ENCODE measurements around the gene RABGAP1.
A peak's percentile ranks its signal among the peaks of the same experiment; 100 is the strongest.

RABGAP1 gene

DNA sequence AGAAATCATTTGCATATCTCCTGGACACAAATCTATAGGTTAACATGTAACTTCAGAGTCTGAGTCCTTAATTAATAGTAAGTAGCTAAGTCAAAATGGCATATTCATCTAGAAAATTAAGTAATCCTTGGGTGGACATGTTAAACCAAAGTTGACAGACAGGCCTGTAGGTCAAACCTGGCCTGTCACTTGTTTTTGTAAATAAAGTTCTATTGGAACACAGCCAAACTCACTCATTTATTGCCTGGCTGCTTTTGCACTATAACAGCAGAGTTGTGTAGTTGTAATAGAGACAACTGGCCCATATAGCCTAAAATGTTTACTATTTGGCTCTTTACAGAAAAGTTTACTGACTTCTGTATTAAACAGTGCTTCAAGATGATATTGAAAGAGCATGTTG lies 68.1 kb downstream of the RABGAP1 start:
- DNase-seq = peak; percentile 8 to 13
- no peak for TF ChIP-seq GATA1 (IDR thresholded peaks at IDR 0.05; ENCODE audit: low read depth, low read length)

DNA sequence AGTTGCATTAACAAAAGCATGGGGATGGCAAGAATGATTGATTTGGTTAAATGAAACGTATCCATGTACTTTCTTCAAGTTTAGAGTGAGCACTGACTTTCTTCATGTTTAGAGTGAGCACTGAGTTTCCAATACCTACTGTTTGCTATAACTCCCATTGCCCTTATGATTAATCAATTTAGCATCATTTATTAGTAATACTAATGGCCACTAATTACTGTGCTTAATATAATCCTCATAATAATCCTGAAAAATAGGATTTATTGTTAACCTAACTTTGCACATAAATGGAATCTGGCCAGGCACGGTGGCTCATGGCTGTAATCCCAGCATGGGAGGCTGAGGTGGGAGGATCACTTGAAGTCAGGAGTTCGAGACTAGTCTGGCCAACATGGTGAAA lies 70.6 kb downstream of the RABGAP1 start:
- TF ChIP-seq POLR2A (IDR thresholded peaks at IDR 0.05; ENCODE audit: low read length) (no peak), GATA1 (IDR thresholded peaks at IDR 0.05; ENCODE audit: low read depth, low read length) (no peak)
- no peak for DNase-seq

GRCh38 chr9:123011878-123012528 lies 71.2 kb downstream of the RABGAP1 start:
- TF ChIP-seq GATA1 (IDR thresholded peaks at IDR 0.05; ENCODE audit: low read depth, low read length) = no peak
- TF ChIP-seq POLR2A (IDR thresholded peaks at IDR 0.05; ENCODE audit: low read length) = no peak
- no peak for DNase-seq

GRCh38 chr9:123016631-123017030 lies 75.8 kb downstream of the RABGAP1 start:
- DNase-seq = no peak
- TF ChIP-seq POLR2A (IDR thresholded peaks at IDR 0.05; ENCODE audit: low read length) = no peak
- no peak for TF ChIP-seq GATA1 (IDR thresholded peaks at IDR 0.05; ENCODE audit: low read depth, low read length)

- no peak for DNase-seq
Observed at GRCh38 chr9:123020796-123021195, 80.0 kb downstream of the RABGAP1 start.

DNA sequence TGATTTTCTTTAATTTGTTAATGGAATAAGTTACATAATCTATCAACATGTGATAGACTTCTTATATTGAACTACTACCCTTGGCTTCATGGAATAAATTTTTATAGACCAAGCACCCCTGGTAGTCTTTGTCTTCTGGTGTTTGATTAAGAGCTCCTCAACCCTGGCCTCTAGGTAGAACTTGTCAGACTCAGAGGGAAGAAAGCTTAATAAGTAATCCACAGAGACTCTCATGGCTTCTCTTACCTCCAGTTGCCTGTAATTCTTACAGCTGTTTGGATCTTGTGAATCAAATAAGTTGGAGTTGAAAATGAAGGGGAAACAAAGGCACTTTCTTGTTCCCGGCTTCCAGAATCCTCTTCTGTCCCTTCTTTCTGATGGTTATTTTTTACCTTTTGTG lies 85.6 kb downstream of the RABGAP1 start:
- no peak for TF ChIP-seq GATA1 (IDR thresholded peaks at IDR 0.05; ENCODE audit: low read depth, low read length)
- no peak for TF ChIP-seq POLR2A (IDR thresholded peaks at IDR 0.05; ENCODE audit: low read length)
- no peak for DNase-seq

More at GRCh38 chr9:123020796-123021195, 80.0 kb downstream of the RABGAP1 start:
- TF ChIP-seq POLR2A (IDR thresholded peaks at IDR 0.05; ENCODE audit: low read length) (no peak), GATA1 (IDR thresholded peaks at IDR 0.05; ENCODE audit: low read depth, low read length) (no peak)

- DNase-seq = no peak
- TF ChIP-seq POLR2A (IDR thresholded peaks at IDR 0.05; ENCODE audit: low read length) (no peak), GATA1 (IDR thresholded peaks at IDR 0.05; ENCODE audit: low read depth, low read length) (no peak)
Observed at GRCh38 chr9:123027517-123027916, 86.7 kb downstream of the RABGAP1 start.

GRCh38 chr9:123028136-123028535 lies 87.3 kb downstream of the RABGAP1 start:
- TF ChIP-seq POLR2A (IDR thresholded peaks at IDR 0.05; ENCODE audit: low read length) (no peak), GATA1 (IDR thresholded peaks at IDR 0.05; ENCODE audit: low read depth, low read length) (no peak)
- no peak for DNase-seq

DNA sequence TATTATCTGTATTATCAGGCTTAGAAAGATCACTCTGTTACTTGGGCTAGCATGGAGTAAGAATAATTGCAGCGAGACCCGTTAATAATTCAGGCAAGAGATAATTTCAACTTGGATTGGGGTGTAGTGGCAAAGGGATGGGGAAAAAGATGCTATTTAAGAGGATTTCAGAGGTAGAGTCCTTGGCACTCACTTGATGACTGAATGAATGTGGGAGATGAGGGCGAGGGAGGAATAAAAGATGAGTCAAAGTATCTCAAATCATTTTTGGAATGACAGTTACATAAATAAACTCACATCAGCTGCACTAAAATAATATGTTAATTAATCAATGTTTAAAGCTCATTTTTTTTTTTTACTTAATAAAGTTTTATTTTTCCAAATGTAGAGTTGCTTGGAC lies 88.2 kb downstream of the RABGAP1 start:
- no peak for DNase-seq
- TF ChIP-seq GATA1 (IDR thresholded peaks at IDR 0.05; ENCODE audit: low read depth, low read length) (no peak), POLR2A (IDR thresholded peaks at IDR 0.05; ENCODE audit: low read length) (no peak)

- TF ChIP-seq POLR2A (IDR thresholded peaks at IDR 0.05; ENCODE audit: low read length) = no peak
- no peak for TF ChIP-seq GATA1 (IDR thresholded peaks at IDR 0.05; ENCODE audit: low read depth, low read length)
- DNase-seq = no peak
Observed at GRCh38 chr9:123031963-123032362, 91.1 kb downstream of the RABGAP1 start.

- no peak for DNase-seq
- TF ChIP-seq POLR2A (IDR thresholded peaks at IDR 0.05; ENCODE audit: low read length) (no peak), GATA1 (IDR thresholded peaks at IDR 0.05; ENCODE audit: low read depth, low read length) (no peak)
Observed at GRCh38 chr9:123033352-123033751, 92.5 kb downstream of the RABGAP1 start, which contains the start of gene GPR21. Gene GPR21, plus strand, starts transcription at chr9:123033667. Its CDS starts 900 bp downstream, at chr9:123034567.

GRCh38 chr9:123033864-123034601 lies 93.2 kb downstream of the RABGAP1 start:
- TF ChIP-seq GATA1 (IDR thresholded peaks at IDR 0.05; ENCODE audit: low read depth, low read length) = no peak
- no peak for TF ChIP-seq POLR2A (IDR thresholded peaks at IDR 0.05; ENCODE audit: low read length)
- peak; percentile 46 to 49 for DNase-seq

GRCh38 chr9:123034881-123035510 lies 94.2 kb downstream of the RABGAP1 start:
- TF ChIP-seq POLR2A (IDR thresholded peaks at IDR 0.05; ENCODE audit: low read length) (no peak), GATA1 (IDR thresholded peaks at IDR 0.05; ENCODE audit: low read depth, low read length) (no peak)
- DNase-seq = peak; percentile 71 to 81

DNA sequence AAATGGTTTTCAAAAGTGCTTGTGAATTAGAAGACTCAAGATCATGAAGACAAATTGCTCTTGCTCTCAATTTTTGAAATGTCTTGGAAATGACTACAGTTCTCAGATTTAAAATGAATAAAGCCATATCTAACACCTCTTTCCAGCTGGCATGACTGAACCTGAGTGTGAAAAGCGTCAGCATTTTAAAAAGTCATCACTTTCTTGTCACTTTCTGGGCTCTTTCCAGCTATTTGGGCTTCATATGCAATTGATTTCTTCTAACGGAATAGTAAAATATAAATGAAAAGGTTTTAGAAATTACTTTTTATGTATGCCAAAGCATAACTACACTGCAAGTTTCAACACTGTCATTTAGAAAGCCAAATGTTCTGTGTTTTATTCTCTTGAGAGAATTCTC lies 95.0 kb downstream of the RABGAP1 start:
- DNase-seq = no peak
- TF ChIP-seq POLR2A (IDR thresholded peaks at IDR 0.05; ENCODE audit: low read length) (no peak), GATA1 (IDR thresholded peaks at IDR 0.05; ENCODE audit: low read depth, low read length) (no peak)

Data from erythroblast (primary cell).